Body of pancreas (tissue), 4 donors: Measurements from ENCODE around the gene SPCS2.

Experiments
- CTCF ChIP-seq, 7 experiments: fragments of 450-650 bp in 4 of 7; fragments of 200-600 bp in 3 of 7; sonication (generic) in 3 of 7; IDR thresholded peaks; one replicate each; pipeline ENCODE4 v1.5.1; 2016 to 2019; ENCODE audit warnings: antibody characterized with exemption in 7 of 7
- POLR2A ChIP-seq, 3 donors: fragments of 450-650 bp; IDR thresholded peaks; one replicate each; pipeline ENCODE4 v1.6.1; 2016; ENCODE audit warnings: antibody characterized with exemption in 3 of 3, mild to moderate bottlenecking in 2 of 3

- no peak for TF ChIP-seq CTCF (IDR thresholded peaks at IDR 0.05)
- TF ChIP-seq POLR2A (IDR thresholded peaks at IDR 0.05): no peak
Measured at GRCh38 chr11:74951226-74951625, 2.2 kb downstream of the SPCS2 start.
